IMR-90 (cell line): Measurements from ENCODE around the gene HSP90AB1. TPM values are rescaled to one million over a fixed set of nuclear protein-coding genes. Genes with fewer than 3 reads are reported as not detected.
A peak's percentile ranks its signal among the peaks of the same experiment; 100 is the strongest.

Experiments
- ATAC-seq: fragments of 200-7000 bp; cut with Tn5 transposase; 2 replicates; pipeline ENCODE4 v1.9.1; 2020; ENCODE audit warnings: low read depth, mild to moderate bottlenecking, moderate library complexity
- BruUV-seq: library from RNA; stranded (reverse); fragments of 400-500 nt; replicated peaks from 2 replicates; lab custom pipeline; 2021; lab: Mats Ljungman, UMichigan
- CTCF ChIA-PET: fragments of 300-600 bp; formaldehyde crosslinking; extraction: SDS; loops from one replicate; lab custom pipeline; 2021; ENCODE audit warnings: antibody characterized with exemption; lab: Yijun Ruan, JAX
- POLR2A ChIA-PET: fragments of 300-600 bp; sonication (Branson Sonifier 250); formaldehyde crosslinking; loops from one replicate; lab custom pipeline; 2022; ENCODE audit warnings: antibody characterized with exemption; ENCODE audit not compliant: unreplicated experiment; lab: Charles Lee
- DNase-seq: peaks from one replicate; pipeline ENCODE4 v3.0.0; 2013
- H2AFZ ChIP-seq: replicated peaks from 2 replicates; pipeline ENCODE3; 2013; ENCODE audit warnings: low read length, mild to moderate bottlenecking; ENCODE audit not compliant: poor library complexity
- H2AK5ac ChIP-seq: 2 replicates; pipeline ENCODE4 v1.6.1; 2013; ENCODE audit warnings: low read depth, low read length, inconsistent platforms
- H2AK9ac ChIP-seq: replicated peaks from 2 replicates; pipeline ENCODE3; 2013; ENCODE audit warnings: mild to moderate bottlenecking, low read depth, low read length, moderate library complexity; ENCODE audit not compliant: poor library complexity
- H2BK120ac ChIP-seq: 2 replicates; pipeline ENCODE4 v1.6.1; 2013; ENCODE audit warnings: low read depth, low read length, inconsistent platforms
- H2BK15ac ChIP-seq: 3 replicates; pipeline ENCODE4 v1.6.1; 2013; ENCODE audit warnings: low read depth, low read length, inconsistent platforms
- H2BK20ac ChIP-seq: 2 replicates; pipeline ENCODE4 v1.6.1; 2013; ENCODE audit warnings: low read depth, mild to moderate bottlenecking, inconsistent platforms, low read length, moderate library complexity
- H2BK5ac ChIP-seq: 2 replicates; pipeline ENCODE4 v1.6.1; 2013; ENCODE audit warnings: mild to moderate bottlenecking, low read depth, low read length, inconsistent platforms; ENCODE audit not compliant: poor library complexity, severe bottlenecking
- H3K14ac ChIP-seq: replicated peaks from 2 replicates; pipeline ENCODE4 v1.6.1; 2013; ENCODE audit warnings: low read depth, low read length, inconsistent platforms
- H3K18ac ChIP-seq: 2 replicates; pipeline ENCODE4 v1.6.1; 2013; ENCODE audit warnings: low read depth, low read length, control low read depth
- H3K23ac ChIP-seq: 2 replicates; pipeline ENCODE4 v1.6.1; 2013; ENCODE audit warnings: low read depth, low read length, inconsistent platforms
- H3K27ac ChIP-seq: 2 replicates; pipeline ENCODE4 v1.5.1; 2013; ENCODE audit warnings: mild to moderate bottlenecking, control low read depth, low read length; ENCODE audit not compliant: insufficient read depth
- H3K27me3 ChIP-seq: 2 replicates; pipeline ENCODE4 v1.6.1; 2013; ENCODE audit warnings: low read length; ENCODE audit not compliant: control insufficient read depth, insufficient read depth
- H3K36me3 ChIP-seq: 2 replicates; pipeline ENCODE4 v1.6.1; 2013; ENCODE audit warnings: low read length, mixed read lengths; ENCODE audit not compliant: control insufficient read depth, insufficient read depth
- H3K4ac ChIP-seq: 2 replicates; pipeline ENCODE4 v1.6.1; 2013; ENCODE audit warnings: low read depth, low read length, inconsistent platforms
- H3K4me1 ChIP-seq: 2 replicates; pipeline ENCODE4 v1.6.1; 2013; ENCODE audit warnings: low read length, mixed read lengths; ENCODE audit not compliant: control insufficient read depth, insufficient read depth
- H3K4me2 ChIP-seq: 2 replicates; pipeline ENCODE4 v1.6.1; 2013; ENCODE audit warnings: low read depth, mild to moderate bottlenecking, control low read depth, low read length, moderate library complexity
- H3K4me3 ChIP-seq: 2 replicates; pipeline ENCODE4 v1.5.1; 2013; ENCODE audit warnings: low read depth, mild to moderate bottlenecking, control low read depth, low read length, moderate library complexity; ENCODE audit not compliant: insufficient read depth
- H3K56ac ChIP-seq: 2 replicates; pipeline ENCODE4 v1.6.1; 2013; ENCODE audit warnings: low read length, inconsistent platforms; ENCODE audit not compliant: insufficient read depth; ENCODE audit errors: extremely low read depth
- H3K79me1 ChIP-seq, 2 experiments: 2 replicates each; pipeline ENCODE4 v1.6.1; 2013; ENCODE audit warnings: low read length in 2 of 2, inconsistent platforms in 1 of 2, low read depth in 1 of 2
- H3K9ac ChIP-seq: 2 replicates; pipeline ENCODE4 v1.6.1; 2013; ENCODE audit warnings: low read depth, low read length, control low read depth
- H3K9me1 ChIP-seq: 2 replicates; pipeline ENCODE4 v1.6.1; 2013; ENCODE audit warnings: low read length, inconsistent platforms; ENCODE audit not compliant: insufficient read depth
- H3K9me3 ChIP-seq: 2 replicates; pipeline ENCODE4 v1.6.1; 2013; ENCODE audit warnings: low read length; ENCODE audit not compliant: control insufficient read depth, insufficient read depth
- H4K20me1 ChIP-seq: 2 replicates; pipeline ENCODE4 v1.6.1; 2013; ENCODE audit warnings: low read length, inconsistent platforms; ENCODE audit not compliant: insufficient read depth
- H4K5ac ChIP-seq: 2 replicates; pipeline ENCODE4 v1.6.1; 2013; ENCODE audit warnings: mild to moderate bottlenecking, low read depth, low read length, control low read depth
- H4K8ac ChIP-seq, 2 experiments: 2 replicates each; pipeline ENCODE4 v1.6.1; 2013; ENCODE audit warnings: low read depth in 2 of 2, low read length in 2 of 2, control low read depth in 1 of 2, inconsistent platforms in 1 of 2
- H4K91ac ChIP-seq: 2 replicates; pipeline ENCODE4 v1.6.1; 2013; ENCODE audit warnings: low read depth, low read length, inconsistent platforms; ENCODE audit not compliant: insufficient read depth
- CEBPB ChIP-seq: IDR thresholded peaks from 2 replicates; pipeline ENCODE4 v1.6.1; 2012; ENCODE audit warnings: low read depth, low read length, improper control_type of control experiment
- CHD1 ChIP-seq: IDR thresholded peaks from 2 replicates; pipeline ENCODE4 v1.6.1; 2012; ENCODE audit warnings: low read depth, low read length, improper control_type of control experiment
- CTCF ChIP-seq: conservative IDR thresholded peaks from 2 replicates; pipeline ENCODE4 v1.5.1; 2012; ENCODE audit warnings: mild to moderate bottlenecking, low read depth, low read length, improper control_type of control experiment
- FOS ChIP-seq: fragments of 150-350 bp; IDR thresholded peaks from 2 replicates; pipeline ENCODE4 v1.6.1; 2016; ENCODE audit warnings: low read depth, low read length
- MAFK ChIP-seq: IDR thresholded peaks from 2 replicates; pipeline ENCODE4 v1.6.1; 2012; ENCODE audit warnings: low read depth, low read length, improper control_type of control experiment
- MXI1 ChIP-seq: IDR thresholded peaks from 2 replicates; pipeline ENCODE4 v1.6.1; 2012; ENCODE audit warnings: low read depth, mild to moderate bottlenecking, low read length, moderate library complexity, borderline replicate concordance
- NFE2L2 ChIP-seq: fragments of 150-350 bp; IDR thresholded peaks from 2 replicates; pipeline ENCODE4 v1.6.1; 2016; ENCODE audit warnings: low read depth, mild to moderate bottlenecking, low read length
- POLR2A ChIP-seq: IDR thresholded peaks from 2 replicates; pipeline ENCODE4 v1.6.1; 2012; ENCODE audit warnings: mild to moderate bottlenecking, low read depth, low read length
- RAD21 ChIP-seq: IDR thresholded peaks from 2 replicates; pipeline ENCODE4 v1.6.1; 2012; ENCODE audit warnings: low read length, improper control_type of control experiment
- RCOR1 ChIP-seq: IDR thresholded peaks from 2 replicates; pipeline ENCODE4 v1.6.1; 2012; ENCODE audit warnings: mild to moderate bottlenecking, low read length, improper control_type of control experiment; ENCODE audit not compliant: insufficient replicate concordance
- SMC3 ChIP-seq: fragments of 150-350 bp; IDR thresholded peaks from 2 replicates; pipeline ENCODE4 v1.6.1; 2016; ENCODE audit warnings: low read depth, mild to moderate bottlenecking, antibody characterized with exemption, low read length, moderate library complexity
- WGBS, 2 experiments: methylation state at CpG; one replicate each; pipeline versions ENCODE4 v1.1.5 to v1.1.7; 2013; ENCODE audit warnings: missing lambda C conversion rate in 2 of 2; ENCODE audit not compliant: insufficient read length in 1 of 2; ENCODE audit errors: extremely low coverage in 2 of 2; 5-methylcytosine and 5-hydroxymethylcytosine counted together
- dilution Hi-C: fragments of 300-500 bp; cut with HindIII; formaldehyde crosslinking; loops from one replicate; pipeline ENCODE4 v1.14.3; 2018; ENCODE audit warnings: low sequenced_read_pairs; ENCODE audit not compliant: unreplicated experiment
- in situ Hi-C: fragments of 300-500 bp; cut with MboI; formaldehyde crosslinking; loops from 3 replicates; pipeline ENCODE4 v1.14.3; 2019; ENCODE audit warnings: low sequenced_read_pairs, inconsistent platforms, mixed read lengths
- intact Hi-C: fragments of 100-400 bp; cut with micrococcal nuclease; formaldehyde crosslinking; loops from 2 replicates; pipeline ENCODE4 v1.10.0; 2022
- polyA plus RNA-seq, 3 experiments: library from polyadenylated mRNA; depleted of rRNA; stranded (reverse); fragments of >200 nt; gene quantifications; 2 replicates each; pipeline ENCODE4 v1.2.3, GENCODE V29; 2012; ENCODE audit warnings: low replicate concordance in 1 of 3
- total RNA-seq: library from RNA; depleted of rRNA; stranded (reverse); fragments of >200 nt; gene quantifications from 2 replicates; pipeline ENCODE4 v1.2.3, GENCODE V29; 2012
- TF ChIP-seq, protein P1 (sequence below): fragments of 150-350 bp; IDR thresholded peaks from 2 replicates; pipeline ENCODE4 v1.6.1; 2016; ENCODE audit warnings: low read depth, mild to moderate bottlenecking, low read length, moderate library complexity, borderline replicate concordance

The HSP90AB1 gene
- total and polyA plus RNA-seq, 2 of the 4 experiments (the other 2 are of a cell fraction), result 887 to 1,307 TPM

DNA sequence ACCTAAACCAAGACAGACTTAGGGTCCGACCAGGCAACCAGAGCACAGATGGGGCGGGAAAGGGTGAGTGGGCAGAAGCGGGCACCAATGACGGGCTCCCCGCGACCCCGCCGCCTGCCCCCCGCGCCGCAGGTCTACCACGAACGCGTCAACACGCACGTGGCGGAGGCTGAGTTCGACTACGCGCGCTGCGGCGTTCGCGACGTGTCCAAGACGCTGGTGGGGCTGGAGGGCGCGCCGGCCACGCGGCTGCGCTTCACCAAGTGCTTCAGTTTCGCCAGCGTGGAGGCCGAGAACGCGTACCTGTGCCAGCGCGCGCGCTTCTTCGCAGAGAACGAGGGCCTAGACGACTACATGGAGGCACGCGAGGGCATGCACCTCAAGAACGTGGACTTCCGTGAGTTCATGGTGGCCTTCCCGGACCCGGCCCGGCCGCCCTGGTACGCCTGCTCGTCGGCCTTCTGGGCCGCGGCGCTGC, 28.4 kb downstream of the HSP90AB1 start:
- no peak overlapping the region for H3K23ac ChIP-seq
- H4K20me1 ChIP-seq, result no peaks in the 10 kb centered on the region
- H4K5ac ChIP-seq, result no peak overlapping the region
- H2AFZ ChIP-seq, result peak overlapping the region; percentile 72
- no peak overlapping the region for H3K14ac ChIP-seq
- ChIA-PET POLR2A (interaction anchor here (0.7 kb wide), 1 partner anchor 85 kb away, joined by 4 read pairs; no protein-coding TSS in a partner anchor), CTCF (no interaction called here)
- H3K4me3 ChIP-seq, result no peak overlapping the region
- H4K8ac ChIP-seq, result no peak overlapping the region
- H3K9me3 ChIP-seq, result no peaks in the 10 kb centered on the region
- H2AK5ac ChIP-seq, result no peak overlapping the region
- H3K9ac ChIP-seq, result no peak overlapping the region
- no peak overlapping the region for H3K56ac ChIP-seq
- no peaks in the 10 kb centered on the region for H3K79me1 ChIP-seq
- DNase-seq (no peak), ATAC-seq (no peak)
- peaks cover 4% of the 10 kb centered on the region; the same call in 1 of the 2 replicates for H3K9me1 ChIP-seq
- H2BK5ac ChIP-seq, result no peak overlapping the region
- TF ChIP-seq RAD21 (no peak), NFE2L2 (no peak), RCOR1 (no peak), MAFK (no peak), FOS (no peak), CEBPB (no peak), CHD1 (no peak), MXI1 (no peak), SMC3 (no peak), POLR2A (no peak), CTCF (no peak)
- TF ChIP-seq, protein P1, sequence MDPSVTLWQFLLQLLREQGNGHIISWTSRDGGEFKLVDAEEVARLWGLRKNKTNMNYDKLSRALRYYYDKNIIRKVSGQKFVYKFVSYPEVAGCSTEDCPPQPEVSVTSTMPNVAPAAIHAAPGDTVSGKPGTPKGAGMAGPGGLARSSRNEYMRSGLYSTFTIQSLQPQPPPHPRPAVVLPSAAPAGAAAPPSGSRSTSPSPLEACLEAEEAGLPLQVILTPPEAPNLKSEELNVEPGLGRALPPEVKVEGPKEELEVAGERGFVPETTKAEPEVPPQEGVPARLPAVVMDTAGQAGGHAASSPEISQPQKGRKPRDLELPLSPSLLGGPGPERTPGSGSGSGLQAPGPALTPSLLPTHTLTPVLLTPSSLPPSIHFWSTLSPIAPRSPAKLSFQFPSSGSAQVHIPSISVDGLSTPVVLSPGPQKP, result no peak
- WGBS, 2 experiments, result 85% methylated on average over 58 of the region's 59 CpGs; no CpG with 5 or more reads in 1 of the 2 experiments
- H3K27me3 ChIP-seq, result peaks cover 79% of the 10 kb centered on the region
- in situ Hi-C loops (no loop called here), intact Hi-C loops (no loop called here), dilution Hi-C loops (no loop called here)
- H2BK20ac ChIP-seq, result no peak overlapping the region
- no peak overlapping the region for H2AK9ac ChIP-seq
- no peak overlapping the region for H4K91ac ChIP-seq
- no peak overlapping the region for H3K27ac ChIP-seq
- no peak overlapping the region for H3K4me2 ChIP-seq
- no peak overlapping the region for H2BK15ac ChIP-seq
- BruUV-seq, result no TSS peak
- no peak overlapping the region for H2BK120ac ChIP-seq
- no peaks in the 10 kb centered on the region for H3K36me3 ChIP-seq
- no peak overlapping the region for H3K18ac ChIP-seq
- H3K4me1 ChIP-seq, result no peaks in the 10 kb centered on the region
- H3K4ac ChIP-seq, result no peak overlapping the region
